HG03280 (cell line): ENCODE measurements around the gene CUX1.
"Not testable (repeated sequence)": the region's sequence is repeated elsewhere in the genome, so short reads cannot be mapped to it uniquely, and the experiment has no call there.

Experiments
- ATAC-seq: cut with Tn5 transposase; IDR thresholded peaks from one replicate; pipeline ENCODE4 v1.9.1; 2021; ENCODE audit warnings: mild to moderate bottlenecking, moderate library complexity; ENCODE audit not compliant: unreplicated experiment

The CUX1 gene

GRCh38 chr7:101823096-101823495 lies 5.7 kb downstream of the CUX1 start:
- ATAC-seq, result no peak

GRCh38 chr7:101823596-101823995 lies 6.2 kb downstream of the CUX1 start:
- ATAC-seq, result no peak

- ATAC-seq, result no peak
Measured at GRCh38 chr7:101824440-101824839, 7.0 kb downstream of the CUX1 start.

GRCh38 chr7:101826081-101826835 lies 8.8 kb downstream of the CUX1 start:
- no peak for ATAC-seq

GRCh38 chr7:101828301-101829020 lies 11.0 kb downstream of the CUX1 start:
- ATAC-seq, result no peak

GRCh38 chr7:101829374-101829773 lies 11.9 kb downstream of the CUX1 start:
- ATAC-seq, result no peak

- ATAC-seq, result no peak
Measured at GRCh38 chr7:101829821-101830220, 12.4 kb downstream of the CUX1 start.

GRCh38 chr7:101831396-101831795 lies 14.0 kb downstream of the CUX1 start:
- not testable (repeated sequence) for ATAC-seq

GRCh38 chr7:101832205-101832631 lies 14.8 kb downstream of the CUX1 start:
- ATAC-seq, result no peak

GRCh38 chr7:101832685-101833375 lies 15.4 kb downstream of the CUX1 start:
- ATAC-seq, result no peak

GRCh38 chr7:101833799-101834198 lies 16.4 kb downstream of the CUX1 start:
- no peak for ATAC-seq

- no peak for ATAC-seq
Measured at GRCh38 chr7:101835136-101835535, 17.7 kb downstream of the CUX1 start.

- not testable (repeated sequence) for ATAC-seq
Measured at GRCh38 chr7:101837433-101837832, 20.0 kb downstream of the CUX1 start.

- ATAC-seq, result no peak
Measured at GRCh38 chr7:101838837-101839483, 21.5 kb downstream of the CUX1 start.

GRCh38 chr7:101841328-101841727 lies 23.9 kb downstream of the CUX1 start:
- ATAC-seq, result no peak

- no peak for ATAC-seq
Measured at GRCh38 chr7:101843293-101844271, 26.2 kb downstream of the CUX1 start.

GRCh38 chr7:101845974-101846373 lies 28.5 kb downstream of the CUX1 start:
- ATAC-seq, result no peak

GRCh38 chr7:101846800-101847538 lies 29.5 kb downstream of the CUX1 start:
- no peak for ATAC-seq

- ATAC-seq, result no peak
Measured at GRCh38 chr7:101848208-101848951, 31.0 kb downstream of the CUX1 start.
